ENCODE results near the gene TNFAIP8. TPM values are rescaled to one million over a fixed set of nuclear protein-coding genes. Genes with fewer than 3 reads are reported as not detected.

Gene TNFAIP8
- total and polyA plus RNA-seq, 8 donors, result 1.2 to 37.1 (median 11.5) TPM

DNA sequence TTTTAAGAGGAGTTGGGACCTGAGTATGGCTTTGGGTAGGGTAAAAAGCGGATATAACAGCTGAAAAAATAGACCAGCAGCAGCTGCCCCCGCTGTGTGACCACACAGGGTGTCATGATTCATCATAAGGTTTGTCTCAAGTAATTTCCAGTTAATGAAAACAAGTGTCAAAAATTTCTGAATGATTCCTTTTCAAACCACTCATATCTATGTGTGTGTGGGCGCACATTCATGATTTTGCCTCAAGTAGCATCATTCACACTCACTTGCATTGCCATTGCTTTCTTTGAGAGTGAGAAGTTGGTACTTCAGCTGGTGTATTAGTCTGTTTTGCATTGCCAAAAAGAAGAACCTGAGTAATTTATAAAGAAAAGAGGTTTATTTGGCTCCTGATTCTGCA is 12.1 kb upstream of the TNFAIP8 start:
- no peak overlapping the region for H3K4me3 ChIP-seq
- no peak for DNase-seq
- peaks cover 4 to 63% (median 32%) of the 10 kb centered on the region in 4 donors for H3K4me1 ChIP-seq
- H3K9me3 ChIP-seq, result no peaks in the 10 kb centered on the region
- H3K27ac ChIP-seq, result peak overlapping the region in 2 of 5 donors; percentile 20 to 34
- H3K27me3 ChIP-seq, result no peaks in the 10 kb centered on the region
- H3K36me3 ChIP-seq, result no peaks in the 10 kb centered on the region
- TF ChIP-seq EP300 (IDR thresholded peaks at IDR 0.05) (no peak), POLR2AphosphoS5 (IDR thresholded peaks at IDR 0.05) (no peak), POLR2A (IDR thresholded peaks at IDR 0.05) (no peak)
- TF ChIP-seq, protein P1, sequence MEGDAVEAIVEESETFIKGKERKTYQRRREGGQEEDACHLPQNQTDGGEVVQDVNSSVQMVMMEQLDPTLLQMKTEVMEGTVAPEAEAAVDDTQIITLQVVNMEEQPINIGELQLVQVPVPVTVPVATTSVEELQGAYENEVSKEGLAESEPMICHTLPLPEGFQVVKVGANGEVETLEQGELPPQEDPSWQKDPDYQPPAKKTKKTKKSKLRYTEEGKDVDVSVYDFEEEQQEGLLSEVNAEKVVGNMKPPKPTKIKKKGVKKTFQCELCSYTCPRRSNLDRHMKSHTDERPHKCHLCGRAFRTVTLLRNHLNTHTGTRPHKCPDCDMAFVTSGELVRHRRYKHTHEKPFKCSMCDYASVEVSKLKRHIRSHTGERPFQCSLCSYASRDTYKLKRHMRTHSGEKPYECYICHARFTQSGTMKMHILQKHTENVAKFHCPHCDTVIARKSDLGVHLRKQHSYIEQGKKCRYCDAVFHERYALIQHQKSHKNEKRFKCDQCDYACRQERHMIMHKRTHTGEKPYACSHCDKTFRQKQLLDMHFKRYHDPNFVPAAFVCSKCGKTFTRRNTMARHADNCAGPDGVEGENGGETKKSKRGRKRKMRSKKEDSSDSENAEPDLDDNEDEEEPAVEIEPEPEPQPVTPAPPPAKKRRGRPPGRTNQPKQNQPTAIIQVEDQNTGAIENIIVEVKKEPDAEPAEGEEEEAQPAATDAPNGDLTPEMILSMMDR (IDR thresholded peaks at IDR 0.05), result no peak
- intact Hi-C loops (cut with DNase I; ENCODE audit: low total_unique reads), result no loop called here
- 70 to 85% (median 74%) methylated on average over 3 of the region's 3 CpGs for WGBS, 5 donors

DNA sequence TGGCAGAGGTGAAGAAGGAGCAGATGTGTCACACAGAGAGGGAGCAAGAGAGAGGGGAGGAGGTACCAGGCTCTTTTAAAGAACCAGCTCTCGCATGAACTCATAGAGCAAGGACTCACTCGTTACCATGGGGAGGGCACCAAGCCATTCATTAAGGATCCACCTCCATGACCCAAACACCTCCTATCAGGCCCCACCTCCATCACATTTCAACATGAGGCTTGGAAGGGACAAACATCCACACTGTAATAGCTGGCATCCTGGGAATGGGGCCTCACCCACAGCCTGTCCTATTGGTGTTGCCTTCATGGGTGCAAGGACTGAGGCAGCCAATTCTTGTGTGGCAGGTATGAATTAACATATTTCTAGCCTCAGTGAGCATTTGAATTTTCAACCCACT is 11.6 kb upstream of the TNFAIP8 start:
- H3K4me1 ChIP-seq, result peaks cover 4 to 59% (median 31%) of the 10 kb centered on the region in 4 donors
- H3K9me3 ChIP-seq, result no peaks in the 10 kb centered on the region
- no peak for DNase-seq
- TF ChIP-seq EP300 (IDR thresholded peaks at IDR 0.05) (no peak), POLR2AphosphoS5 (IDR thresholded peaks at IDR 0.05) (no peak), POLR2A (IDR thresholded peaks at IDR 0.05) (no peak)
- TF ChIP-seq, protein P1 (IDR thresholded peaks at IDR 0.05), result no peak
- peak overlapping the region in 2 of 5 donors; percentile 20 to 34 for H3K27ac ChIP-seq
- no peaks in the 10 kb centered on the region for H3K36me3 ChIP-seq
- no peak overlapping the region for H3K4me3 ChIP-seq
- no peaks in the 10 kb centered on the region for H3K27me3 ChIP-seq
- 47 to 74% (median 54%) methylated on average over 2 of the region's 2 CpGs for WGBS, 5 donors
- intact Hi-C loops (cut with DNase I; ENCODE audit: low total_unique reads), result no loop called here

DNA sequence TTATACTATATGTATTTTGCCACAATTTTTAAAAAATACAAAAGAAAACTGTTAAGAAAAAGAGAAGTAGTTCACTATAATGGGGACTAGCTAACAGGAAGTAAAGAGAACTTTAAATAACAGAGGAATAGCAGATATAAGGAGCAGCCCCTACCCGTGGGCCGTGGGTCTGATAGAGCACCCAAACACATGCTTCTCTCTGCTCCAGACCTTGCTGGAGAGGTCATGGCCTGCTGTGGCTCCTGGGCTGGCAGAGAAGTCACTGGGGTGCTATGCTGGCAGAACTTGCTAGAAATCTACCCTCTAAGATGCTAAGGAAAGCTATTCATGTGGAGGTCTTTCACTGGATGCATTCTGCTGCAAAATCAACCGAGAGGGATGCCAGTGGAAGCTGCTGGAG is 10.0 kb upstream of the TNFAIP8 start:
- no peaks in the 10 kb centered on the region for H3K27me3 ChIP-seq
- no peak for TF ChIP-seq POLR2AphosphoS5 (IDR thresholded peaks at IDR 0.05)
- no peak for TF ChIP-seq EP300 (IDR thresholded peaks at IDR 0.05)
- TF ChIP-seq POLR2A (IDR thresholded peaks at IDR 0.05), result no peak
- H3K4me1 ChIP-seq, result peaks cover 0 to 50% (median 22%) of the 10 kb centered on the region in 4 donors
- no peak overlapping the region for H3K4me3 ChIP-seq
- H3K9me3 ChIP-seq, result no peaks in the 10 kb centered on the region
- H3K27ac ChIP-seq, result peak overlapping the region in 1 of 5 donors; percentile 9
- intact Hi-C loops (cut with DNase I; ENCODE audit: low total_unique reads), result no loop called here
- DNase-seq, result no peak
- no peaks in the 10 kb centered on the region for H3K36me3 ChIP-seq
- 59 to 71% (median 63%) methylated on average over 3 of the region's 3 CpGs for WGBS, 5 donors

DNA sequence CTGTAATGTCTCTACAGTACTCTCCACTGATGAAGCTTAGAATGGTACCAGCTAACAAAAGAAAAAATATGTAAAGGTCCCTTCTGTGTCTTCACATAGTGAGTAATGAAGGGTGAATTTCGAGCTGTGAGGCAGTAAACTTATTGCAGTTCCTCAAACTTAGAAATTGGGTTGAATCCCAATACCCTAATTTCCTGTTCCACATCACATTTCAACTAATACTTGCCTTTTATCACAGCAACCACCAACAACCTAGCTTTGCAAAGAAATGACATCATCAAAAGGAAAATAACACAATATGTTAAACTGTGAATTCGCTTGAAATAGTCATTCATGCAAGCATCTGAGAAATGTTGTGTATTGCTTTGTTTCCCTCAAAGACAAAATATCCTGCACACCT is 9.4 kb upstream of the TNFAIP8 start:
- H3K27me3 ChIP-seq, result no peaks in the 10 kb centered on the region
- H3K4me3 ChIP-seq, result no peak overlapping the region
- TF ChIP-seq, protein P1 (IDR thresholded peaks at IDR 0.05), result no peak
- TF ChIP-seq POLR2A (IDR thresholded peaks at IDR 0.05) (no peak), EP300 (IDR thresholded peaks at IDR 0.05) (no peak), POLR2AphosphoS5 (IDR thresholded peaks at IDR 0.05) (no peak)
- H3K4me1 ChIP-seq, result peaks cover 0 to 50% (median 21%) of the 10 kb centered on the region in 4 donors
- H3K36me3 ChIP-seq, result no peaks in the 10 kb centered on the region
- DNase-seq, result no peak
- WGBS, 5 donors, result 78 to 90% (median 86%) methylated on average over 2 of the region's 2 CpGs
- intact Hi-C loops (cut with DNase I; ENCODE audit: low total_unique reads), result no loop called here
- no peak overlapping the region for H3K27ac ChIP-seq
- no peaks in the 10 kb centered on the region for H3K9me3 ChIP-seq

DNA sequence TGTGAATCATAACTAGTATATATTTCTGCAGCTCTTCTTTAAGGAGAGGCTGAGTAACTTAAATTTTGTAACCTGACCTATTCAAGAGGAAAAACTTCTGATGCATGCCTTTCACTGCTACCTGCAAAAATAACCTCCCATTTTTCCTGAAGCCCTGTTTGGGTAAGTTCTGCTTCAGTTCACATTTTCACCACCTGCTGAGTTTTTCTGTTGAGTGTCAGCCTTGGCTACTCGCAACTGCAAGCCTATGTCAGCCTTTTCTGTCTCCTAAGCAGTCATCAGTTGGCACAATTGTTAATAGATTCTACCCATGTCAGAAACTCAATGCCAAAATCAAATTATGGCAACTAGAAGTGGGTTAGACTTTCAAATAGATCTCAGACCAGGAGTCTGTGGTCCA is 8.2 kb upstream of the TNFAIP8 start:
- H3K36me3 ChIP-seq, result no peaks in the 10 kb centered on the region
- no peaks in the 10 kb centered on the region for H3K27me3 ChIP-seq
- H3K9me3 ChIP-seq, result no peaks in the 10 kb centered on the region
- no peak for DNase-seq
- no peak for TF ChIP-seq POLR2A (IDR thresholded peaks at IDR 0.05)
- no peak for TF ChIP-seq POLR2AphosphoS5 (IDR thresholded peaks at IDR 0.05)
- TF ChIP-seq, protein P1 (IDR thresholded peaks at IDR 0.05), result no peak
- H3K4me3 ChIP-seq, result no peak overlapping the region
- WGBS, 5 donors, result 0 to 58% (median 15%) methylated on average over 1 of the region's 1 CpG; no CpG with 5 or more reads in 1 of the 5 donors
- peaks cover 0 to 45% (median 19%) of the 10 kb centered on the region in 4 donors for H3K4me1 ChIP-seq
- intact Hi-C loops (cut with DNase I; ENCODE audit: low total_unique reads), result no loop called here
- no peak overlapping the region for H3K27ac ChIP-seq

Measured in stomach (tissue), 9 donors.